ENCODE measurements around the gene DENND2C. TPM values are rescaled to one million over a fixed set of nuclear protein-coding genes. Genes with fewer than 3 reads are reported as not detected.

The DENND2C gene
- total and polyA plus RNA-seq, 2 donors (not counting 1 experiment from before 2014, with no cell fraction given), result 1.3 to 1.7 TPM

DNA sequence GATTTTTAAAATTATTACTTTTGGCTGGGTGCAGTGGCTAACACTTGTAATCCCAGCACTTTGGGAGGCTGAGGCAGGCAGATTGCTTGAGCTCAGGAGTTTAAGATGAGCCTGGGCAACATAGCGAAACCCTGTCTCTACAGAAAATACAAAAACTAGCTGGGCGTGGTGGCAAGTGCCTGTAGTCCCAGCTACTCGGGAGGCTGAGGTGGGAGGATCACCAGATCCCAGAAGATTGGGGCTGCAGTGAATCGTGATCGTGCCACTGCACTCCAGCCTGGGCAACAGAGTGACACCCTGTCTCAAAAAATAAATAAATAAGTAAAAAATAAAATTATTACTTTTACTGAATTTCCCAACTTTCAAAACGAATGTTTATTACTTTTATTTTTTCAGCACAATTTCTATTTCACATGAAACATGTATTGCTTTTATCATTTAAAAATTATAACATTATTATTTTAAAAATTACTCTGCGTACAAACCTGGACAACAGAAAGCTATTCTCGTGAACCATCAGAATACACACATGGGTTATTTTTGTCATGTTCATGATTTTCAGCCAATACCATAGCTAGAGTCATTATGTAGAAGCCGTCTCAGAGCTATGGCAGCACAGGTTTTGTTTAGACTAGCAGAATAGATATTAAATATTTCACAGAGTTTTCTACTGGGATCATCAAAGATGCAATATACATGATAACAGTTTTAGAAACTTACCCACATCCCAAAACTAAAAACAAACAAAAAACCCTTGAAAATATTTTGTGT lies 24.9 kb upstream of the DENND2C start:
- Histone ChIP-seq H2AFZ (ENCODE audit: low read length) (no peak overlapping the region), H3K4me2 (ENCODE audit: extremely low read depth, insufficient read depth, low read length) (no peak overlapping the region), H3K27ac (ENCODE audit: insufficient read depth, low read length) (no peak overlapping the region)

DNA sequence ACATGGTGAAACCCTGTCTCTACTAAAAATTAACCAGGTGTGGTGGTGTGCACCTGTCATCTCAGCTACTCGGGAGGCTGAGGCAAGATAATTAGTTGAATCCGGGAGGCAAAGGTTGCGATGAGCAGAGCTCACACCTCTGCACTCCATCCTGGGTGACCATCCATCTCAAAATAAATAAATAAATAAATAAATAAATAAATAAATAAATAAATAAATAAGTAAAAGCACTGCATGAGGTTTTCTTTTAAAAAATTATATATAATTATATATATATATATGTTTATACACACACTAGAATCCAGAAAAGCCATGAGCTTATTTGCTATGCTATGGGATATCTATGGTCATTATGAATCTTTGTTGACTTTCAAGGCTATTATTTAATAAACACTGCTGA lies 23.1 kb upstream of the DENND2C start:
- no peak overlapping the region for H3K4me3 ChIP-seq (replicated peaks in 1 of 4; ENCODE audit: control extremely low read depth in 1 of 4, insufficient read depth in 1 of 4, low read depth in 3 of 4, low read length in 4 of 4)
- DNase-seq (ENCODE audit: low read depth in 2 of 2), result no peak
- H3K36me3 ChIP-seq (ENCODE audit: control insufficient read depth, insufficient read depth, low read length), result no peaks in the 10 kb centered on the region
- H2AFZ ChIP-seq (ENCODE audit: low read length), result no peak overlapping the region
- H3K27ac ChIP-seq (ENCODE audit: insufficient read depth, low read length), result no peak overlapping the region
- H3K4me1 ChIP-seq (ENCODE audit: control insufficient read depth, extremely low read depth, insufficient read depth, low read length), result no peaks in the 10 kb centered on the region
- no peaks in the 10 kb centered on the region for H3K9me3 ChIP-seq (ENCODE audit: control insufficient read depth, insufficient read depth, low read depth, low read length)
- no peak overlapping the region for H3K4me2 ChIP-seq (ENCODE audit: extremely low read depth, insufficient read depth, low read length)
- H3K27me3 ChIP-seq (ENCODE audit: control insufficient read depth, insufficient read depth, low read length), result peaks cover 4% of the 10 kb centered on the region
- no peaks in the 10 kb centered on the region for H4K20me1 ChIP-seq (ENCODE audit: control insufficient read depth, extremely low read depth, insufficient read depth, low read length)
- H3K79me2 ChIP-seq (ENCODE audit: control insufficient read depth, insufficient read depth, low read length), result no peaks in the 10 kb centered on the region
- TF ChIP-seq EZH2 (IDR thresholded peaks at IDR 0.05; ENCODE audit: low read length, missing control alignments), result no peak
- TF ChIP-seq, protein P1, sequence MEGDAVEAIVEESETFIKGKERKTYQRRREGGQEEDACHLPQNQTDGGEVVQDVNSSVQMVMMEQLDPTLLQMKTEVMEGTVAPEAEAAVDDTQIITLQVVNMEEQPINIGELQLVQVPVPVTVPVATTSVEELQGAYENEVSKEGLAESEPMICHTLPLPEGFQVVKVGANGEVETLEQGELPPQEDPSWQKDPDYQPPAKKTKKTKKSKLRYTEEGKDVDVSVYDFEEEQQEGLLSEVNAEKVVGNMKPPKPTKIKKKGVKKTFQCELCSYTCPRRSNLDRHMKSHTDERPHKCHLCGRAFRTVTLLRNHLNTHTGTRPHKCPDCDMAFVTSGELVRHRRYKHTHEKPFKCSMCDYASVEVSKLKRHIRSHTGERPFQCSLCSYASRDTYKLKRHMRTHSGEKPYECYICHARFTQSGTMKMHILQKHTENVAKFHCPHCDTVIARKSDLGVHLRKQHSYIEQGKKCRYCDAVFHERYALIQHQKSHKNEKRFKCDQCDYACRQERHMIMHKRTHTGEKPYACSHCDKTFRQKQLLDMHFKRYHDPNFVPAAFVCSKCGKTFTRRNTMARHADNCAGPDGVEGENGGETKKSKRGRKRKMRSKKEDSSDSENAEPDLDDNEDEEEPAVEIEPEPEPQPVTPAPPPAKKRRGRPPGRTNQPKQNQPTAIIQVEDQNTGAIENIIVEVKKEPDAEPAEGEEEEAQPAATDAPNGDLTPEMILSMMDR (conservative IDR thresholded peaks at IDR 0.05 in 1 of 2, IDR thresholded peaks at IDR 0.05 in 1 of 2; ENCODE audit: low read depth in 1 of 2, low read length in 2 of 2), result no peak
- no peak overlapping the region for H3K9ac ChIP-seq (ENCODE audit: insufficient read depth, low read length)

More for the DNA sequence above, 24.9 kb upstream of the DENND2C start:
- H3K9me3 ChIP-seq (ENCODE audit: control insufficient read depth, insufficient read depth, low read depth, low read length), result no peaks in the 10 kb centered on the region
- H3K79me2 ChIP-seq (ENCODE audit: control insufficient read depth, insufficient read depth, low read length), result no peaks in the 10 kb centered on the region
- no peaks in the 10 kb centered on the region for H3K4me1 ChIP-seq (ENCODE audit: control insufficient read depth, extremely low read depth, insufficient read depth, low read length)
- H3K4me3 ChIP-seq (replicated peaks in 1 of 4; ENCODE audit: control extremely low read depth in 1 of 4, insufficient read depth in 1 of 4, low read depth in 3 of 4, low read length in 4 of 4), result no peak overlapping the region
- no peak for DNase-seq (ENCODE audit: low read depth in 2 of 2)
- H3K36me3 ChIP-seq (ENCODE audit: control insufficient read depth, insufficient read depth, low read length), result no peaks in the 10 kb centered on the region
- TF ChIP-seq EZH2 (IDR thresholded peaks at IDR 0.05; ENCODE audit: low read length, missing control alignments), result no peak
- TF ChIP-seq, protein P1 (conservative IDR thresholded peaks at IDR 0.05 in 1 of 2, IDR thresholded peaks at IDR 0.05 in 1 of 2; ENCODE audit: low read depth in 1 of 2, low read length in 2 of 2), result no peak
- no peak overlapping the region for H3K9ac ChIP-seq (ENCODE audit: insufficient read depth, low read length)
- peaks cover 2% of the 10 kb centered on the region for H3K27me3 ChIP-seq (ENCODE audit: control insufficient read depth, insufficient read depth, low read length)
- no peaks in the 10 kb centered on the region for H4K20me1 ChIP-seq (ENCODE audit: control insufficient read depth, extremely low read depth, insufficient read depth, low read length)

DNA sequence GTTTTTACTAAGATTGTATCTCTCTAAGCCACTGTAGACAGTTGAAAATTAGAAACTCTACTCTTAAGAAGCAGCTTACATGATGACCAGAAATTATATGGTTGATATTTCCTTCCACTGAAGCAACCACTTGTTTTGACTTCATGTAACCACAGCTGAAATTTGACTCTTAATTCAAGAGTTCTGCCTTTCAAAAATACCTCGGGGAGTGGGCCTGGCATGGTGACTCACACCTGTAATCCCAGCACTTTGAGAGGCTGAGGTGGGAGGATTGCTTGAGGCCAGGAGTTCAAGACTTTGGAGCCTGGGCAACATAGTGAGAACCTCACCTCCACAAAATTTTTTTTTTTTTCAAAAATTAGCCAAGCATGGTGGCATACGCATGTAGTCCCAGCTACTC lies 21.2 kb upstream of the DENND2C start:
- Histone ChIP-seq H4K20me1 (ENCODE audit: control insufficient read depth, extremely low read depth, insufficient read depth, low read length) (no peaks in the 10 kb centered on the region), H3K4me1 (ENCODE audit: control insufficient read depth, extremely low read depth, insufficient read depth, low read length) (no peaks in the 10 kb centered on the region), H3K4me2 (ENCODE audit: extremely low read depth, insufficient read depth, low read length) (no peak overlapping the region), H3K27ac (ENCODE audit: insufficient read depth, low read length) (no peak overlapping the region), H3K9ac (ENCODE audit: insufficient read depth, low read length) (no peak overlapping the region), H3K4me3 (replicated peaks in 1 of 4; ENCODE audit: control extremely low read depth in 1 of 4, insufficient read depth in 1 of 4, low read depth in 3 of 4, low read length in 4 of 4) (no peak overlapping the region), H3K9me3 (ENCODE audit: control insufficient read depth, insufficient read depth, low read depth, low read length) (no peaks in the 10 kb centered on the region), H3K36me3 (ENCODE audit: control insufficient read depth, insufficient read depth, low read length) (no peaks in the 10 kb centered on the region), H2AFZ (ENCODE audit: low read length) (no peak overlapping the region), H3K79me2 (ENCODE audit: control insufficient read depth, insufficient read depth, low read length) (no peaks in the 10 kb centered on the region), H3K27me3 (ENCODE audit: control insufficient read depth, insufficient read depth, low read length) (peaks cover 7% of the 10 kb centered on the region)
- no peak for TF ChIP-seq EZH2 (IDR thresholded peaks at IDR 0.05; ENCODE audit: low read length, missing control alignments)
- TF ChIP-seq, protein P1 (conservative IDR thresholded peaks at IDR 0.05 in 1 of 2, IDR thresholded peaks at IDR 0.05 in 1 of 2; ENCODE audit: low read depth in 1 of 2, low read length in 2 of 2), result no peak
- peak in 1 of 2 donors; percentile 15 for DNase-seq (ENCODE audit: low read depth in 2 of 2)
